SU-DHL-6 (cell line): ENCODE results near the gene SHROOM2.
A peak's percentile ranks its signal among the peaks of the same experiment; 100 is the strongest.

ENCODE experiments used
- H2AFZ ChIP-seq: fragments of 200-600 bp; sonication (generic); 2 replicates; pipeline ENCODE4 v1.6.1; 2014; ENCODE audit warnings: low read depth, mild to moderate bottlenecking, moderate library complexity, mixed read lengths, antibody characterized with exemption, low read length; ENCODE audit not compliant: severe bottlenecking
- H3F3A ChIP-seq: fragments of 200-600 bp; shearing (Covaris generic); 2 replicates; pipeline ENCODE4 v1.6.0; 2016; ENCODE audit warnings: antibody characterized with exemption, mild to moderate bottlenecking; ENCODE audit not compliant: insufficient read depth
- H3K27ac ChIP-seq: fragments of 200-600 bp; sonication (generic); 2 replicates; pipeline ENCODE4 v1.5.1; 2016; ENCODE audit warnings: low read depth, mild to moderate bottlenecking, low read length, moderate library complexity, mixed read lengths
- H3K27me3 ChIP-seq: fragments of 200-600 bp; sonication (generic), shearing (Covaris generic); 2 replicates; pipeline ENCODE4 v1.6.0; 2014; ENCODE audit warnings: mild to moderate bottlenecking, low read length
- H3K36me3 ChIP-seq: fragments of 200-600 bp; sonication (generic); 2 replicates; pipeline ENCODE4 v1.6.1; 2014; ENCODE audit warnings: mild to moderate bottlenecking, low read length, mixed read lengths
- H3K4me2 ChIP-seq: fragments of 300-600, 200-600 bp; shearing (Covaris generic), sonication (generic); 2 replicates; pipeline ENCODE4 v1.6.0; 2014; ENCODE audit warnings: low read length, low read depth, mild to moderate bottlenecking; ENCODE audit not compliant: poor library complexity, severe bottlenecking
- H3K4me3 ChIP-seq: fragments of 200-600 bp; sonication (generic); 2 replicates; pipeline ENCODE4 v1.5.1; 2014; ENCODE audit warnings: antibody characterized with exemption, low read length, mild to moderate bottlenecking, mixed read lengths; ENCODE audit not compliant: insufficient read depth, poor library complexity, severe bottlenecking
- H3K79me2 ChIP-seq: fragments of 200-600 bp; sonication (generic); 2 replicates; pipeline ENCODE4 v1.6.1; 2014; ENCODE audit warnings: mild to moderate bottlenecking, low read length, moderate library complexity; ENCODE audit not compliant: insufficient read depth
- H3K9ac ChIP-seq: fragments of 200-600 bp; sonication (generic); 2 replicates; pipeline ENCODE4 v1.7.0; 2014; ENCODE audit warnings: mild to moderate bottlenecking, low read length
- H3K9me2 ChIP-seq: fragments of 200-600 bp; sonication (generic); replicated peaks from 2 replicates; pipeline ENCODE4 v1.6.1; 2014; ENCODE audit warnings: low read length; ENCODE audit not compliant: insufficient read depth
- H3K9me3 ChIP-seq: fragments of 200-600 bp; sonication (generic); 2 replicates; pipeline ENCODE4 v1.6.1; 2014; ENCODE audit warnings: low read length, mixed read lengths; ENCODE audit not compliant: insufficient read depth
- H4K20me1 ChIP-seq: fragments of 200-600 bp; sonication (generic); 2 replicates; pipeline ENCODE4 v1.6.1; 2014; ENCODE audit warnings: low read depth, mild to moderate bottlenecking, antibody characterized with exemption, low read length, moderate library complexity, mixed read lengths
- EZH2phosphoT487 ChIP-seq: fragments of 200-600 bp; sonication (generic), shearing (Covaris generic); conservative IDR thresholded peaks from 2 replicates; pipeline ENCODE4 v1.6.1; 2018; ENCODE audit warnings: mild to moderate bottlenecking, antibody characterized with exemption, low read length, moderate library complexity, mixed read lengths
- TF ChIP-seq, protein P1 (sequence below): fragments of 200-600 bp; sonication (generic); IDR thresholded peaks from one replicate; pipeline ENCODE4 v1.5.1; 2017; ENCODE audit warnings: antibody characterized with exemption, mild to moderate bottlenecking, low read length, moderate library complexity; ENCODE audit not compliant: insufficient read depth, poor library complexity, severe bottlenecking

SHROOM2 gene

DNA sequence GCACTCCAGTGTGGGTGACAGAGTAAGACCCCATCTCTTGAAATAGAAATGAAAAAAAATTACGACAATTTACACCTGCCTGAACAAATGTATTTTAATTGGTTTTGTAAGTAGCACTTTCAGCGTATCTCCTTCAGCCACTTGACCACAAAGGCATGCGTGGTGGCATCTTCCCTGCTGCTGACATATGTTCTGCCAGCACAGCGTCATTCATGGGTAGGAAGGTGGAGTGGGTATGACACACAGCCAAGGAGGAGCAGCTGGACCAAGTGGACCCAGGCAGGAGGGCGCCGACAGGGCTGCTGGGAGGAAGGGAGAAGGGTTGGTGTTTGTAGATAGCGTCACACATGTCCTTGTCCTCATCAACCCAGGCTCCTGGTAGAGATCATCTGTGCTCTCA, 152.3 kb downstream of the SHROOM2 start:
- H3K27ac ChIP-seq, result no peak overlapping the region
- TF ChIP-seq EZH2phosphoT487, result no peak
- TF ChIP-seq, protein P1, sequence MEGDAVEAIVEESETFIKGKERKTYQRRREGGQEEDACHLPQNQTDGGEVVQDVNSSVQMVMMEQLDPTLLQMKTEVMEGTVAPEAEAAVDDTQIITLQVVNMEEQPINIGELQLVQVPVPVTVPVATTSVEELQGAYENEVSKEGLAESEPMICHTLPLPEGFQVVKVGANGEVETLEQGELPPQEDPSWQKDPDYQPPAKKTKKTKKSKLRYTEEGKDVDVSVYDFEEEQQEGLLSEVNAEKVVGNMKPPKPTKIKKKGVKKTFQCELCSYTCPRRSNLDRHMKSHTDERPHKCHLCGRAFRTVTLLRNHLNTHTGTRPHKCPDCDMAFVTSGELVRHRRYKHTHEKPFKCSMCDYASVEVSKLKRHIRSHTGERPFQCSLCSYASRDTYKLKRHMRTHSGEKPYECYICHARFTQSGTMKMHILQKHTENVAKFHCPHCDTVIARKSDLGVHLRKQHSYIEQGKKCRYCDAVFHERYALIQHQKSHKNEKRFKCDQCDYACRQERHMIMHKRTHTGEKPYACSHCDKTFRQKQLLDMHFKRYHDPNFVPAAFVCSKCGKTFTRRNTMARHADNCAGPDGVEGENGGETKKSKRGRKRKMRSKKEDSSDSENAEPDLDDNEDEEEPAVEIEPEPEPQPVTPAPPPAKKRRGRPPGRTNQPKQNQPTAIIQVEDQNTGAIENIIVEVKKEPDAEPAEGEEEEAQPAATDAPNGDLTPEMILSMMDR, result no peak
- peaks cover 7% of the 10 kb centered on the region; the same call in 1 of the 2 replicates for H3F3A ChIP-seq
- no peaks in the 10 kb centered on the region for H3K9me3 ChIP-seq
- no peak overlapping the region for H3K9ac ChIP-seq
- H4K20me1 ChIP-seq, result no peaks in the 10 kb centered on the region
- H3K9me2 ChIP-seq, result no peaks in the 10 kb centered on the region
- no peaks in the 10 kb centered on the region for H3K79me2 ChIP-seq
- no peak overlapping the region for H2AFZ ChIP-seq
- H3K27me3 ChIP-seq, result no peaks in the 10 kb centered on the region
- H3K4me2 ChIP-seq, result no peak overlapping the region
- no peak overlapping the region for H3K4me3 ChIP-seq
- no peaks in the 10 kb centered on the region for H3K36me3 ChIP-seq

DNA sequence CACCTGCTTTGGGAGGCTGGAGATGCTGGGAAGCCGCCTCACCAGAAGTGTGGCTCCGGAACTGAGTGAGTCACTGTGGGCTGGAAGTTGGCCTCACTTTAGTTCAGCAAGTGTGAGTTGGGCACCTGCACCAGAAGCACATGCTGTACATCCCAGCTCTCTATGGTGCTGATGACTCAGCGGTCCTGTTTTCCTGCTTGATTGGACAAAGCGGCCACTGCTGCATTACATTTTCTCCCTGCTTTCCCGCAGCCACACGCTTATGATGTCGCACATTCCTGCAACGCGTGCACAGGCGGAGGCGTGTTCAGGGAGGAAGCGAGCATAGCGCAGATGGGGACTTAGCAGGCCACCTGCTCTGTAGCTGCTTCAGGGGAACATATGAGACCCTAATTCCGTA, 154.2 kb downstream of the SHROOM2 start:
- Histone ChIP-seq H3K27me3 (no peaks in the 10 kb centered on the region), H3K4me2 (no peak overlapping the region), H3K27ac (no peak overlapping the region), H3K4me3 (no peak overlapping the region), H4K20me1 (no peaks in the 10 kb centered on the region), H3K9me2 (no peaks in the 10 kb centered on the region), H3K79me2 (no peaks in the 10 kb centered on the region), H2AFZ (no peak overlapping the region), H3K9ac (no peak overlapping the region), H3K9me3 (no peaks in the 10 kb centered on the region), H3F3A (peaks cover 9% of the 10 kb centered on the region; the same call in 1 of the 2 replicates), H3K36me3 (no peaks in the 10 kb centered on the region)
- TF ChIP-seq, protein P1, result no peak
- no peak for TF ChIP-seq EZH2phosphoT487

DNA sequence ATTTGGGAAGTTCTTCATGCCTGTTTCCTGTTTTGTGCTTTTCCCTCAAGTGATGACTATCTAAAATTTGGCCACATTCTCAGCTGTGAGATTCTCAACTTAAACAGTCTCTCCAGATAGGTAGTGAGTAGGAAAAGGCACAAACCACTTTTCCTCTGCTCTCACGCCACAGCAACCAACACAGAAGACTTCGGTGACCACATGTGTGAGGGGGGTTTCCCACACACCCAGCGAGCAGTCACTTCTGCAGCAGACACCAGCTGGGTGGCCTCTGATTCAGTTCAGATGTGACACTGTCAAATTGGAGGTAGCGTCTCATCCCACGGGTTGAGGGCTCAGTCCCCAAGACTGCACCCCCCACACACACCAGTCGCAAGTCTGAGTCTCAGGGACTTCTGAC, 155.9 kb downstream of the SHROOM2 start:
- H3K36me3 ChIP-seq, result no peaks in the 10 kb centered on the region
- H4K20me1 ChIP-seq, result no peaks in the 10 kb centered on the region
- no peak for TF ChIP-seq EZH2phosphoT487
- TF ChIP-seq, protein P1, result no peak
- no peaks in the 10 kb centered on the region for H3K27me3 ChIP-seq
- H3K79me2 ChIP-seq, result no peaks in the 10 kb centered on the region
- H3K9me2 ChIP-seq, result no peaks in the 10 kb centered on the region
- H2AFZ ChIP-seq, result no peak overlapping the region
- H3K9ac ChIP-seq, result peak overlapping the region; percentile 41; the same call in 1 of the 2 replicates
- H3K9me3 ChIP-seq, result no peaks in the 10 kb centered on the region
- peak overlapping the region; percentile 58 for H3K4me2 ChIP-seq
- no peak overlapping the region for H3K4me3 ChIP-seq
- peaks cover 13% of the 10 kb centered on the region; the same call in 1 of the 2 replicates for H3F3A ChIP-seq
- H3K27ac ChIP-seq, result peak overlapping the region; percentile 93
